ENCODE measurements around the gene HECW1.

DNA sequence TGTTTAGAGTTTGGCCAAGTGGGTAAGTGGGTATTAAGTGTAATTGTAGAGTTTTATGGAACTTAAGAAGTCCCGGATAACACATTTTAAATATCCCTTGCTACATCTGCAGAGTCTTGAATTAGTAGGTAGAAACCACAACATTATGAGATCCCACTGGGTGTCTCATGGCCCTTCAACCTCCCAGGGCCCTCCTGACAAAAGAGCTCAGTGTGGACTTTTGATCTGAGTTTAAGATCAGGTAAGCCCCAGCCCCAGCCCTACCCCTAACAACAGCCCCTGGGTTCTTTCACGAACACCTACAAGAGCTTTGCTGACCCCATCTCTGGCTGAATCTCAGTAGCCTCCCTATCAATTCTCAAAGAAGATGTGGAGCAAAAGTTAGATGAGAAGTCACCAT is 405.0 kb downstream of the HECW1 start:
- TF ChIP-seq, protein P1, sequence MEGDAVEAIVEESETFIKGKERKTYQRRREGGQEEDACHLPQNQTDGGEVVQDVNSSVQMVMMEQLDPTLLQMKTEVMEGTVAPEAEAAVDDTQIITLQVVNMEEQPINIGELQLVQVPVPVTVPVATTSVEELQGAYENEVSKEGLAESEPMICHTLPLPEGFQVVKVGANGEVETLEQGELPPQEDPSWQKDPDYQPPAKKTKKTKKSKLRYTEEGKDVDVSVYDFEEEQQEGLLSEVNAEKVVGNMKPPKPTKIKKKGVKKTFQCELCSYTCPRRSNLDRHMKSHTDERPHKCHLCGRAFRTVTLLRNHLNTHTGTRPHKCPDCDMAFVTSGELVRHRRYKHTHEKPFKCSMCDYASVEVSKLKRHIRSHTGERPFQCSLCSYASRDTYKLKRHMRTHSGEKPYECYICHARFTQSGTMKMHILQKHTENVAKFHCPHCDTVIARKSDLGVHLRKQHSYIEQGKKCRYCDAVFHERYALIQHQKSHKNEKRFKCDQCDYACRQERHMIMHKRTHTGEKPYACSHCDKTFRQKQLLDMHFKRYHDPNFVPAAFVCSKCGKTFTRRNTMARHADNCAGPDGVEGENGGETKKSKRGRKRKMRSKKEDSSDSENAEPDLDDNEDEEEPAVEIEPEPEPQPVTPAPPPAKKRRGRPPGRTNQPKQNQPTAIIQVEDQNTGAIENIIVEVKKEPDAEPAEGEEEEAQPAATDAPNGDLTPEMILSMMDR (IDR thresholded peaks at IDR 0.05) = no peak
- TF ChIP-seq POLR2A (IDR thresholded peaks at IDR 0.05) = no peak
